Measurements from ENCODE around the gene DST.

DNA sequence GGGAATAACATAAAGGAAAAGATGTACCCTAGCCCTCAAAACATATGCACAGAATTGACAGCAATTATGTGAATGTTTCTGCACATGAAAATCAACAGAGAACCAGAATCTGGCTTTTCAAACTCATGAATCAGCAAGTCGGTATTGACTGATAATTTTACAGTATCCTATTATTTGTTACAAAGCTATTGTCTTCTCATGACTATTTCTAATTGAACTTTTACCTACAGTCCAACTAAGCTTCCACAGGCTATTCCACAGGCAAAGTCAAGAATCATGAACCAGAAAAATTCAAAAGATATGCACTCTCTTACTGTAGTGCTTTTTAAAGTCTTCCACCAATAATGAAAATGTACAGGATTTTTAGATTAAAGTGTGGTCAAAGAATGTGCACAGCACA is 49.1 kb upstream of the DST start:
- TF ChIP-seq, protein P1, sequence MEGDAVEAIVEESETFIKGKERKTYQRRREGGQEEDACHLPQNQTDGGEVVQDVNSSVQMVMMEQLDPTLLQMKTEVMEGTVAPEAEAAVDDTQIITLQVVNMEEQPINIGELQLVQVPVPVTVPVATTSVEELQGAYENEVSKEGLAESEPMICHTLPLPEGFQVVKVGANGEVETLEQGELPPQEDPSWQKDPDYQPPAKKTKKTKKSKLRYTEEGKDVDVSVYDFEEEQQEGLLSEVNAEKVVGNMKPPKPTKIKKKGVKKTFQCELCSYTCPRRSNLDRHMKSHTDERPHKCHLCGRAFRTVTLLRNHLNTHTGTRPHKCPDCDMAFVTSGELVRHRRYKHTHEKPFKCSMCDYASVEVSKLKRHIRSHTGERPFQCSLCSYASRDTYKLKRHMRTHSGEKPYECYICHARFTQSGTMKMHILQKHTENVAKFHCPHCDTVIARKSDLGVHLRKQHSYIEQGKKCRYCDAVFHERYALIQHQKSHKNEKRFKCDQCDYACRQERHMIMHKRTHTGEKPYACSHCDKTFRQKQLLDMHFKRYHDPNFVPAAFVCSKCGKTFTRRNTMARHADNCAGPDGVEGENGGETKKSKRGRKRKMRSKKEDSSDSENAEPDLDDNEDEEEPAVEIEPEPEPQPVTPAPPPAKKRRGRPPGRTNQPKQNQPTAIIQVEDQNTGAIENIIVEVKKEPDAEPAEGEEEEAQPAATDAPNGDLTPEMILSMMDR (IDR thresholded peaks at IDR 0.05; ENCODE audit: insufficient read depth, low read length), result no peak
- TF ChIP-seq POLR2AphosphoS5 (IDR thresholded peaks at IDR 0.05; ENCODE audit: low read depth), result no peak
